ENCODE measurements around the gene DZIP1L.

- no peak for TF ChIP-seq EZH2phosphoT487 (IDR thresholded peaks at IDR 0.05; ENCODE audit: unreplicated experiment)
- TF ChIP-seq EZH2 (IDR thresholded peaks at IDR 0.05; ENCODE audit: low read depth, unreplicated experiment) = no peak
- no peak for TF ChIP-seq CTCF (conservative IDR thresholded peaks at IDR 0.05; ENCODE audit: low read depth in 2 of 2)
- TF ChIP-seq CREB1 (CRISPR knock-in tag; IDR thresholded peaks at IDR 0.05; ENCODE audit: low read depth) = no peak
- TF ChIP-seq POLR2AphosphoS5 (IDR thresholded peaks at IDR 0.05; ENCODE audit: low read depth) = no peak
- no peak for TF ChIP-seq ZNF462 (CRISPR knock-in tag; IDR thresholded peaks at IDR 0.05)
- TF ChIP-seq REST (IDR thresholded peaks at IDR 0.05; ENCODE audit: unreplicated experiment) = no peak
- no peak for TF ChIP-seq ETS1 (IDR thresholded peaks at IDR 0.05)
- no peak for TF ChIP-seq ZNF331 (CRISPR knock-in tag; IDR thresholded peaks at IDR 0.05; ENCODE audit: low read depth)
- no peak for TF ChIP-seq JUNB (IDR thresholded peaks at IDR 0.05; ENCODE audit: unreplicated experiment)
- TF ChIP-seq STAT1 (IDR thresholded peaks at IDR 0.05; ENCODE audit: unreplicated experiment) = no peak
- no peak for TF ChIP-seq NANOG (IDR thresholded peaks at IDR 0.05; ENCODE audit: borderline replicate concordance)
These were observed 78.8 kb downstream of the DZIP1L start for GRCh38 chr3:138036572-138036971.

All from GM23338 (cell line).